GM12891 (cell line): ENCODE results near the gene TXNL4A.
"Not testable (repeated sequence)": the region's sequence is repeated elsewhere in the genome, so short reads cannot be mapped to it uniquely, and the experiment has no call there.

Experiments
- DNase-seq: peaks from one replicate; pipeline ENCODE4 v3.0.0; 2011; ENCODE audit warnings: low spot score; ENCODE audit not compliant: insufficient read length
- FAIRE-seq: peaks from 2 replicates; lab custom pipeline; 2011; peaks lifted over from hg19 to GRCh38; lab: Jason Lieb, UNC
- PAX5 ChIP-seq: IDR thresholded peaks from 2 replicates; pipeline ENCODE4 v1.6.1; 2011; ENCODE audit warnings: low read length, moderate library complexity, mild to moderate bottlenecking; ENCODE audit not compliant: insufficient read depth, severe bottlenecking
- POLR2A ChIP-seq: IDR thresholded peaks from 2 replicates; pipeline ENCODE4 v1.6.1; 2011; ENCODE audit warnings: low read depth, low read length, control low read depth
- POLR2AphosphoS5 ChIP-seq: IDR thresholded peaks from 2 replicates; pipeline ENCODE4 v1.6.1; 2011; ENCODE audit warnings: low read depth, low read length, control low read depth
- POU2F2 ChIP-seq: IDR thresholded peaks from 2 replicates; pipeline ENCODE4 v1.6.1; 2011; ENCODE audit warnings: low read depth, mild to moderate bottlenecking, control low read depth, low read length, moderate library complexity
- SPI1 ChIP-seq: IDR thresholded peaks from 2 replicates; pipeline ENCODE4 v1.6.1; 2011; ENCODE audit warnings: low read depth, low read length, control low read depth
- TAF1 ChIP-seq: IDR thresholded peaks from 2 replicates; pipeline ENCODE4 v1.6.1; 2011; ENCODE audit warnings: low read depth, low read length, control low read depth

The TXNL4A gene

GRCh38 chr18:80002468-80002867 is 14.1 kb upstream of the TXNL4A start:
- TF ChIP-seq SPI1, result no peak
- no peak for TF ChIP-seq TAF1
- TF ChIP-seq POLR2AphosphoS5, result no peak
- TF ChIP-seq POLR2A, result no peak
- TF ChIP-seq PAX5, result no peak
- no peak for TF ChIP-seq POU2F2
- no peak for FAIRE-seq
- no peak for DNase-seq

GRCh38 chr18:80000877-80001276 is 12.5 kb upstream of the TXNL4A start:
- FAIRE-seq, result no peak
- TF ChIP-seq POLR2AphosphoS5 (no peak), POU2F2 (no peak), TAF1 (no peak), SPI1 (no peak), POLR2A (no peak), PAX5 (no peak)
- no peak for DNase-seq

GRCh38 chr18:79999701-80000100 is 11.3 kb upstream of the TXNL4A start:
- DNase-seq, FAIRE-seq: not testable (repeated sequence)

- FAIRE-seq (no peak), DNase-seq (no peak)
- TF ChIP-seq TAF1 (no peak), POLR2A (no peak), POLR2AphosphoS5 (no peak), POU2F2 (no peak), SPI1 (no peak), PAX5 (no peak)
These were observed 3.1 kb upstream of the TXNL4A start for GRCh38 chr18:79991494-79991893.

GRCh38 chr18:79989195-79989497 is 783 bp upstream of the TXNL4A start:
- no peak for FAIRE-seq
- no peak for TF ChIP-seq PAX5
- no peak for TF ChIP-seq POU2F2
- TF ChIP-seq POLR2A, result no peak
- TF ChIP-seq TAF1, result no peak
- TF ChIP-seq SPI1, result no peak
- no peak for TF ChIP-seq POLR2AphosphoS5

GRCh38 chr18:79988071-79988450 is 302 bp downstream of the TXNL4A start:
- 0 out of 2 replicates have a peak, but pooled peaks have one; percentile 40 for TF ChIP-seq TAF1
- TF ChIP-seq POU2F2, result peak; percentile 17; the same call in 1 of the 2 replicates
- peak; percentile 75; the same call in 1 of the 2 replicates for TF ChIP-seq POLR2AphosphoS5
- no peak for TF ChIP-seq PAX5
- peak; percentile 69; the same call in 1 of the 2 replicates for TF ChIP-seq POLR2A
- TF ChIP-seq SPI1, result no peak
- DNase-seq, result peak; percentile 70
- no peak for FAIRE-seq

More at GRCh38 chr18:79989195-79989497, 783 bp upstream of the TXNL4A start:
- DNase-seq, result no peak

GRCh38 chr18:79987566-79987965 is 797 bp downstream of the TXNL4A start:
- FAIRE-seq (no peak), DNase-seq (no peak)

GRCh38 chr18:79986726-79987125 is 1.6 kb downstream of the TXNL4A start:
- TF ChIP-seq POLR2AphosphoS5 (no peak), TAF1 (no peak), SPI1 (no peak), POU2F2 (no peak), POLR2A (no peak), PAX5 (no peak)
- FAIRE-seq, result peak; percentile 5
- DNase-seq, result no peak

More at GRCh38 chr18:79987566-79987965, 797 bp downstream of the TXNL4A start:
- TF ChIP-seq POLR2A (no peak), TAF1 (no peak), POLR2AphosphoS5 (no peak), SPI1 (no peak), POU2F2 (no peak), PAX5 (no peak)

- no peak for DNase-seq
- no peak for TF ChIP-seq SPI1
- no peak for TF ChIP-seq POLR2AphosphoS5
- TF ChIP-seq POU2F2, result no peak
- TF ChIP-seq TAF1, result no peak
- no peak for TF ChIP-seq PAX5
- no peak for TF ChIP-seq POLR2A
- no peak for FAIRE-seq
These were observed 3.2 kb downstream of the TXNL4A start for GRCh38 chr18:79985172-79985571.

GRCh38 chr18:79983793-79984192 is 4.6 kb downstream of the TXNL4A start:
- no peak for TF ChIP-seq POLR2AphosphoS5
- no peak for TF ChIP-seq POLR2A
- TF ChIP-seq SPI1, result no peak
- TF ChIP-seq PAX5, result no peak
- no peak for TF ChIP-seq TAF1
- TF ChIP-seq POU2F2, result no peak
- FAIRE-seq (no peak), DNase-seq (no peak)

- TF ChIP-seq POU2F2 (no peak), TAF1 (no peak), POLR2A (no peak), SPI1 (no peak), PAX5 (no peak), POLR2AphosphoS5 (no peak)
- DNase-seq, result no peak
- FAIRE-seq, result no peak
These were observed 5.1 kb downstream of the TXNL4A start for GRCh38 chr18:79983253-79983652.
